HepG2 (cell line): ENCODE measurements around the gene ACAD11. TPM values are rescaled to one million over a fixed set of nuclear protein-coding genes. Genes with fewer than 3 reads are reported as not detected.

ENCODE experiments used
- ATAC-seq: fragments of 200-7000 bp; cut with Tn5 transposase; 3 replicates; pipeline ENCODE4 v1.9.1; 2020; ENCODE audit warnings: mild to moderate bottlenecking, moderate library complexity
- BruUV-seq: library from RNA; stranded (reverse); fragments of 400-500 nt; replicated peaks from 2 replicates; lab custom pipeline; 2021; lab: Mats Ljungman, UMichigan
- CTCF ChIA-PET: fragments of 300-600 bp; formaldehyde crosslinking; extraction: SDS; loops from one replicate; lab custom pipeline; 2021; ENCODE audit warnings: low total read pairs, inconsistent platforms, low intra/inter-chr PET ratio; lab: Yijun Ruan, JAX
- POLR2A ChIA-PET: fragments of 350-600 bp; sonication (Branson Sonifier 250); formaldehyde crosslinking; loops from one replicate; lab custom pipeline; 2020; ENCODE audit warnings: antibody characterized with exemption, inconsistent platforms; lab: Yijun Ruan, JAX
- DNase-seq: peaks from one replicate; pipeline ENCODE4 v3.0.0-alpha.2; 2015; ENCODE audit warnings: low spot score
- FAIRE-seq: peaks from 3 replicates; lab custom pipeline; 2011; peaks lifted over from hg19 to GRCh38; lab: Jason Lieb, UNC
- H2AFZ ChIP-seq: one replicate; pipeline ENCODE4 v1.6.1; 2011; ENCODE audit warnings: low read length, inconsistent platforms
- H3K27ac ChIP-seq: fragments of 300-600 bp; 3 replicates; pipeline ENCODE4 v1.8.0; 2011; ENCODE audit warnings: mixed run types, mild to moderate bottlenecking, mixed read lengths, low read length, inconsistent platforms; ENCODE audit not compliant: insufficient read depth; ENCODE audit errors: extremely low read length
- H3K27me3 ChIP-seq, 2 experiments: fragments of 200-600 bp in 1 of 2; 2 replicates in 1 of 2; 3 replicates in 1 of 2; pipeline versions ENCODE4 v1.6.0 to v1.8.0; 2011; ENCODE audit warnings: low read length in 2 of 2, mild to moderate bottlenecking in 2 of 2, moderate library complexity in 2 of 2, inconsistent platforms in 1 of 2; ENCODE audit not compliant: insufficient read depth in 2 of 2, control insufficient read depth in 1 of 2
- H3K36me3 ChIP-seq, 2 experiments: fragments of 200-600 bp in 1 of 2; replicated peaks in 1 of 2; 2 replicates in 1 of 2; 3 replicates in 1 of 2; pipeline versions ENCODE4 v1.5.1 to v1.8.0; 2011; ENCODE audit warnings: low read length in 2 of 2, inconsistent platforms in 1 of 2; ENCODE audit not compliant: insufficient read depth in 2 of 2, control insufficient read depth in 1 of 2
- H3K4me1 ChIP-seq: 2 replicates; pipeline ENCODE4 v1.5.1; 2012; ENCODE audit warnings: low read length, inconsistent platforms; ENCODE audit not compliant: insufficient read depth
- H3K4me2 ChIP-seq: 2 replicates; pipeline ENCODE4 v1.6.0; 2011; ENCODE audit warnings: low read depth, low read length, inconsistent platforms
- H3K4me3 ChIP-seq, 3 experiments: fragments of 200-600 bp in 1 of 3; sonication (generic), shearing (Covaris generic) in 1 of 3; replicated peaks in 1 of 3; 2 replicates each; pipeline ENCODE4 v1.5.1; 2011 to 2016; ENCODE audit warnings: low read length in 3 of 3, inconsistent platforms in 2 of 3, low read depth in 2 of 3, mild to moderate bottlenecking in 2 of 3, control low read depth in 1 of 3, mixed read lengths in 1 of 3; ENCODE audit not compliant: insufficient read depth in 1 of 3
- H3K79me2 ChIP-seq: one replicate; pipeline ENCODE4 v1.6.1; 2011; ENCODE audit warnings: low read length, inconsistent platforms; ENCODE audit not compliant: insufficient read depth
- H3K9ac ChIP-seq: 2 replicates; pipeline ENCODE4 v1.6.0; 2011; ENCODE audit warnings: mild to moderate bottlenecking, low read depth, low read length, inconsistent platforms; ENCODE audit not compliant: insufficient read depth
- H3K9me3 ChIP-seq: 2 replicates; pipeline ENCODE4 v1.5.1; 2012; ENCODE audit warnings: mild to moderate bottlenecking, low read length
- H4K20me1 ChIP-seq: 2 replicates; pipeline ENCODE4 v1.6.0; 2011; ENCODE audit warnings: inconsistent platforms, mild to moderate bottlenecking, low read length, moderate library complexity; ENCODE audit not compliant: insufficient read depth
- CTCF ChIP-seq: sonication (generic); formaldehyde crosslinking; IDR thresholded peaks from 2 replicates; pipeline ENCODE4 v1.5.0; 2020; ENCODE audit warnings: mild to moderate bottlenecking, missing genetic modification reagents, moderate library complexity
- FOXA3 ChIP-seq: IDR thresholded peaks from 2 replicates; pipeline ENCODE4 v1.6.1; 2016; ENCODE audit warnings: missing genetic modification reagents, missing compliant biosample characterization
- HOXA7 ChIP-seq: sonication (generic); formaldehyde crosslinking; IDR thresholded peaks from 2 replicates; pipeline ENCODE4 v1.8.1; 2022; ENCODE audit warnings: mild to moderate bottlenecking, missing genetic modification reagents, moderate library complexity
- MTA3 ChIP-seq: sonication (generic); formaldehyde crosslinking; IDR thresholded peaks from 2 replicates; pipeline ENCODE4 v1.4.0; 2020; ENCODE audit warnings: missing genetic modification reagents
- MYPOP ChIP-seq: sonication (generic); formaldehyde crosslinking; IDR thresholded peaks from 2 replicates; pipeline ENCODE4 v1.8.1; 2023; ENCODE audit warnings: mild to moderate bottlenecking, moderate library complexity, missing genetic modification reagents
- NFKB2 ChIP-seq: sonication (generic); formaldehyde crosslinking; IDR thresholded peaks from 2 replicates; pipeline ENCODE4 v1.4.0; 2020; ENCODE audit warnings: missing genetic modification reagents, borderline replicate concordance
- TBX3 ChIP-seq: fragments of 450-650 bp; IDR thresholded peaks from 2 replicates; pipeline ENCODE4 v1.6.1; 2017; ENCODE audit warnings: antibody characterized with exemption, mild to moderate bottlenecking, inconsistent platforms, borderline replicate concordance
- TEF ChIP-seq: sonication (generic); formaldehyde crosslinking; IDR thresholded peaks from 2 replicates; pipeline ENCODE4 v1.5.0; 2020; ENCODE audit warnings: missing genetic modification reagents
- ZBTB21 ChIP-seq: sonication (generic); formaldehyde crosslinking; IDR thresholded peaks from 2 replicates; pipeline ENCODE4 v1.4.0; 2020; ENCODE audit warnings: missing genetic modification reagents
- ZBTB44 ChIP-seq: sonication (generic); formaldehyde crosslinking; IDR thresholded peaks from 2 replicates; pipeline ENCODE4 v1.4.0; 2020; ENCODE audit warnings: missing genetic modification reagents
- ZFP41 ChIP-seq: sonication (generic); formaldehyde crosslinking; IDR thresholded peaks from 2 replicates; pipeline ENCODE4 v1.4.0; 2020; ENCODE audit warnings: mild to moderate bottlenecking, missing genetic modification reagents, borderline replicate concordance
- ZNF558 ChIP-seq: sonication (generic); formaldehyde crosslinking; IDR thresholded peaks from 2 replicates; pipeline ENCODE4 v1.9.0; 2022; ENCODE audit warnings: mild to moderate bottlenecking, missing genetic modification reagents, borderline replicate concordance
- ZNF75D ChIP-seq: sonication (generic); formaldehyde crosslinking; IDR thresholded peaks from 2 replicates; pipeline ENCODE4 v1.8.1; 2023; ENCODE audit warnings: missing genetic modification reagents, mild to moderate bottlenecking, borderline replicate concordance
- ZNF790 ChIP-seq: sonication (generic); formaldehyde crosslinking; IDR thresholded peaks from 2 replicates; pipeline ENCODE4 v1.8.0; 2022; ENCODE audit warnings: missing genetic modification reagents, mild to moderate bottlenecking, borderline replicate concordance
- ZSCAN21 ChIP-seq: sonication (generic); formaldehyde crosslinking; IDR thresholded peaks from 2 replicates; pipeline ENCODE4 v1.8.0; 2022; ENCODE audit warnings: mild to moderate bottlenecking, missing genetic modification reagents, moderate library complexity, borderline replicate concordance
- ZUFSP ChIP-seq: sonication (generic); formaldehyde crosslinking; IDR thresholded peaks from 2 replicates; pipeline ENCODE4 v1.9.0; 2021; ENCODE audit warnings: missing genetic modification reagents, mild to moderate bottlenecking, borderline replicate concordance
- WGBS: methylation state at CpG from one replicate; pipeline ENCODE4 v1.1.6; 2017; ENCODE audit warnings: low lambda C conversion rate; 5-methylcytosine and 5-hydroxymethylcytosine counted together
- in situ Hi-C: cut with HindIII; loops from 2 replicates; pipeline ENCODE4 v1.10.0; 2017; ENCODE audit warnings: low pct_unique_long_range_greater_than_20kb; ENCODE audit not compliant: extremely low pct_ligation_motif_present
- intact Hi-C: fragments of 100-400 bp; cut with micrococcal nuclease; formaldehyde crosslinking; loops from one replicate; pipeline ENCODE4 v1.10.0; 2022; ENCODE audit not compliant: unreplicated experiment
- polyA plus RNA-seq, 8 experiments: library from polyadenylated mRNA; depleted of rRNA in 3 of 8; stranded (reverse) in 7 of 8; unstranded in 1 of 8; fragments of >200 nt; fragmentation: Illumina TruSeq in 4 of 8; extraction: Trizol in 4 of 8; gene quantifications; 2 replicates each; pipeline versions ENCODE4 v1.2.1 to v1.2.3, GENCODE V29; 2011 to 2016; ENCODE audit warnings: low read depth in 4 of 8, missing spikeins in 1 of 8, mixed read lengths in 1 of 8; ENCODE audit not compliant: insufficient read depth in 1 of 8
- total RNA-seq, 5 experiments: library from RNA; depleted of rRNA; stranded (reverse); fragments of >200 nt; fragmentation: Illumina TruSeq; extraction: Trizol; gene quantifications; 2 replicates each; pipeline ENCODE4 v1.2.3, GENCODE V29; 2016; ENCODE audit warnings: low read depth in 1 of 5

Gene ACAD11
- total and polyA plus RNA-seq, 2 of the 13 experiments (the other 11 are each of a cell fraction or from before 2014, with no cell fraction given) = 30.6 to 56.9 TPM

GRCh38 chr3:132622761-132623160, 36.8 kb downstream of the ACAD11 start:
- H3K9ac ChIP-seq = no peak overlapping the region
- POLR2A ChIA-PET = no interaction called here
- DNase-seq (no peak), FAIRE-seq (no peak), ATAC-seq (no peak)
- H3K27ac ChIP-seq = no peak overlapping the region
- no peak overlapping the region for H2AFZ ChIP-seq
- in situ Hi-C loops = no loop called here
- H3K79me2 ChIP-seq = no peaks in the 10 kb centered on the region
- CTCF ChIA-PET = no interaction called here
- intact Hi-C loops = no loop called here
- H3K9me3 ChIP-seq = no peaks in the 10 kb centered on the region
- no peak overlapping the region for H3K4me3 ChIP-seq
- no peak overlapping the region for H3K4me2 ChIP-seq
- no TSS peak for BruUV-seq
- no peaks in the 10 kb centered on the region for H3K4me1 ChIP-seq
- 97% methylated on average over 1 of the region's 1 CpG for WGBS
- H3K27me3 ChIP-seq = no peaks in the 10 kb centered on the region
- peaks cover 8 to 34% of the 10 kb centered on the region in 2 experiments for H3K36me3 ChIP-seq
- no peaks in the 10 kb centered on the region for H4K20me1 ChIP-seq
- TF ChIP-seq ZNF558 (CRISPR knock-in tag) (no peak), CTCF (no peak), ZBTB44 (CRISPR knock-in tag) (no peak), NFKB2 (CRISPR knock-in tag) (no peak), MTA3 (CRISPR knock-in tag) (no peak), ZBTB21 (CRISPR knock-in tag) (no peak), TBX3 (no peak), ZNF790 (CRISPR knock-in tag) (no peak), ZFP41 (CRISPR knock-in tag) (no peak), HOXA7 (CRISPR knock-in tag) (no peak), ZSCAN21 (CRISPR knock-in tag) (no peak), ZNF75D (CRISPR knock-in tag) (no peak), MYPOP (CRISPR knock-in tag) (no peak), FOXA3 (CRISPR knock-in tag) (no peak), TEF (CRISPR knock-in tag) (no peak), ZUFSP (no peak)
